Anterior cingulate cortex (tissue), 58 donors: ENCODE results near the gene ZNRF3.

ENCODE experiments used
- DNase-seq, 58 donors: peaks; one replicate each; lab custom pipeline; 2025; lab: John Stamatoyannopoulos, UW

Gene ZNRF3

GRCh38 chr22:28978863-28979796 is 95.8 kb downstream of the ZNRF3 start:
- DNase-seq, result no peak

- DNase-seq, result no peak
Measured at GRCh38 chr22:28980326-28980725, 97.0 kb downstream of the ZNRF3 start.

- no peak for DNase-seq
Measured at GRCh38 chr22:28981818-28982499, 98.6 kb downstream of the ZNRF3 start.

GRCh38 chr22:28983190-28983589 is 99.8 kb downstream of the ZNRF3 start:
- DNase-seq, result no peak

- DNase-seq, result no peak
Measured at GRCh38 chr22:28983788-28984441, 100.5 kb downstream of the ZNRF3 start.

GRCh38 chr22:28984482-28985158 is 101.2 kb downstream of the ZNRF3 start:
- DNase-seq, result no peak

- DNase-seq, result no peak
Measured at GRCh38 chr22:28985581-28986290, 102.4 kb downstream of the ZNRF3 start.

GRCh38 chr22:28986366-28986765 is 103.0 kb downstream of the ZNRF3 start:
- DNase-seq, result no peak

GRCh38 chr22:28988457-28988856 is 105.1 kb downstream of the ZNRF3 start:
- DNase-seq, result no peak

- DNase-seq, result peak in 26 of 58 donors; percentile 2 to 64 (median 22)
Measured at GRCh38 chr22:28989035-28989464, 105.7 kb downstream of the ZNRF3 start.

- peak in 7 of 58 donors; percentile 6 to 61 (median 24) for DNase-seq
Measured at GRCh38 chr22:28989484-28989883, 106.1 kb downstream of the ZNRF3 start.

GRCh38 chr22:28989912-28990311 is 106.5 kb downstream of the ZNRF3 start:
- DNase-seq, result no peak

GRCh38 chr22:28992565-28993356 is 109.4 kb downstream of the ZNRF3 start:
- peak in 1 of 58 donors; percentile 42 for DNase-seq

GRCh38 chr22:28994522-28994921 is 111.2 kb downstream of the ZNRF3 start:
- DNase-seq, result no peak

- DNase-seq, result no peak
Measured at GRCh38 chr22:28995551-28995950, 112.2 kb downstream of the ZNRF3 start.

GRCh38 chr22:28997342-28997741 is 114.0 kb downstream of the ZNRF3 start:
- DNase-seq, result no peak

GRCh38 chr22:28998681-28999080 is 115.3 kb downstream of the ZNRF3 start:
- DNase-seq, result peak in 12 of 58 donors; percentile 1 to 38 (median 11)

- DNase-seq, result no peak
Measured at GRCh38 chr22:28999510-28999909, 116.1 kb downstream of the ZNRF3 start.
